HG03039 (cell line): Measurements from ENCODE around the gene TRPM2.
"Not testable (repeated sequence)": the region's sequence is repeated elsewhere in the genome, so short reads cannot be mapped to it uniquely, and the experiment has no call there.

ENCODE experiments used
- ATAC-seq: cut with Tn5 transposase; IDR thresholded peaks from one replicate; pipeline ENCODE4 v1.9.1; 2021; ENCODE audit warnings: mild to moderate bottlenecking, moderate library complexity; ENCODE audit not compliant: unreplicated experiment

The TRPM2 gene

GRCh38 chr21:44391345-44392091 lies 38.1 kb downstream of the TRPM2 start:
- ATAC-seq = no peak

- ATAC-seq = no peak
Observed at GRCh38 chr21:44392185-44392584, 38.8 kb downstream of the TRPM2 start.

- ATAC-seq = no peak
Observed at GRCh38 chr21:44392916-44393315, 39.5 kb downstream of the TRPM2 start.

GRCh38 chr21:44394733-44395132 lies 41.3 kb downstream of the TRPM2 start:
- no peak for ATAC-seq

- ATAC-seq = no peak
Observed at GRCh38 chr21:44395260-44395659, 41.8 kb downstream of the TRPM2 start.

- not testable (repeated sequence) for ATAC-seq
Observed at GRCh38 chr21:44396803-44397202, 43.4 kb downstream of the TRPM2 start.

GRCh38 chr21:44397431-44398031 lies 44.1 kb downstream of the TRPM2 start:
- ATAC-seq = no peak

GRCh38 chr21:44398499-44398898 lies 45.1 kb downstream of the TRPM2 start:
- ATAC-seq = no peak

GRCh38 chr21:44399151-44399954 lies 45.9 kb downstream of the TRPM2 start:
- no peak for ATAC-seq

GRCh38 chr21:44399955-44400790 lies 46.8 kb downstream of the TRPM2 start:
- ATAC-seq = no peak

GRCh38 chr21:44400791-44401385 lies 47.5 kb downstream of the TRPM2 start:
- ATAC-seq = no peak

GRCh38 chr21:44401386-44402160 lies 48.2 kb downstream of the TRPM2 start:
- ATAC-seq = no peak

- ATAC-seq = no peak
Observed at GRCh38 chr21:44402323-44403105, 49.1 kb downstream of the TRPM2 start.

GRCh38 chr21:44403106-44404020 lies 49.9 kb downstream of the TRPM2 start:
- ATAC-seq = no peak

- ATAC-seq = not testable (repeated sequence)
Observed at GRCh38 chr21:44404482-44404881, 51.1 kb downstream of the TRPM2 start.

GRCh38 chr21:44405091-44405947 lies 51.9 kb downstream of the TRPM2 start:
- ATAC-seq = no peak
